Lower leg skin (tissue), 4 donors: ENCODE results near the gene MAP4K2. TPM values are rescaled to one million over a fixed set of nuclear protein-coding genes. Genes with fewer than 3 reads are reported as not detected.
"Not testable (repeated sequence)": the region's sequence is repeated elsewhere in the genome, so short reads cannot be mapped to it uniquely, and the experiment has no call there.

Experiments
- DNase-seq, 2 donors: peaks; one replicate each; pipeline ENCODE4 v3.0.0-alpha.2; 2019; ENCODE audit warnings: low spot score in 2 of 2
- H3K4me3 ChIP-seq: fragments of 200-600 bp; sonication (generic); 2 replicates; pipeline ENCODE4 v1.5.1; 2017; ENCODE audit warnings: mild to moderate bottlenecking, low read depth; ENCODE audit not compliant: poor library complexity, severe bottlenecking
- POLR2A ChIP-seq, 2 donors: fragments of 450-650 bp; IDR thresholded peaks; one replicate each; pipeline ENCODE4 v1.6.1; 2016 to 2017; ENCODE audit warnings: antibody characterized with exemption in 2 of 2, mild to moderate bottlenecking in 1 of 2, moderate library complexity in 1 of 2
- WGBS, 2 donors: methylation state at CpG; one replicate each; pipeline ENCODE4 v1.1.5; 2018; 5-methylcytosine and 5-hydroxymethylcytosine counted together
- intact Hi-C: fragments of 100-400 bp; cut with DNase I; formaldehyde crosslinking; loops from one replicate; pipeline ENCODE4 v1.15.0; 2023; ENCODE audit warnings: low total_unique reads
- total RNA-seq, 4 donors: library from RNA; depleted of rRNA; stranded (reverse); fragments of >200 nt; gene quantifications; one replicate each; pipeline ENCODE4 v1.1.0, GENCODE V29; 2016
- TF ChIP-seq, protein P1 (sequence below), 3 donors: fragments of 450-650 bp; IDR thresholded peaks; one replicate each; pipeline ENCODE4 v1.5.1; 2016; ENCODE audit warnings: antibody characterized with exemption in 3 of 3, mild to moderate bottlenecking in 3 of 3, moderate library complexity in 2 of 3

MAP4K2 gene
- total RNA-seq, 4 donors from 2014 or later: 9.3 to 29.8 (median 19.5) TPM

DNA sequence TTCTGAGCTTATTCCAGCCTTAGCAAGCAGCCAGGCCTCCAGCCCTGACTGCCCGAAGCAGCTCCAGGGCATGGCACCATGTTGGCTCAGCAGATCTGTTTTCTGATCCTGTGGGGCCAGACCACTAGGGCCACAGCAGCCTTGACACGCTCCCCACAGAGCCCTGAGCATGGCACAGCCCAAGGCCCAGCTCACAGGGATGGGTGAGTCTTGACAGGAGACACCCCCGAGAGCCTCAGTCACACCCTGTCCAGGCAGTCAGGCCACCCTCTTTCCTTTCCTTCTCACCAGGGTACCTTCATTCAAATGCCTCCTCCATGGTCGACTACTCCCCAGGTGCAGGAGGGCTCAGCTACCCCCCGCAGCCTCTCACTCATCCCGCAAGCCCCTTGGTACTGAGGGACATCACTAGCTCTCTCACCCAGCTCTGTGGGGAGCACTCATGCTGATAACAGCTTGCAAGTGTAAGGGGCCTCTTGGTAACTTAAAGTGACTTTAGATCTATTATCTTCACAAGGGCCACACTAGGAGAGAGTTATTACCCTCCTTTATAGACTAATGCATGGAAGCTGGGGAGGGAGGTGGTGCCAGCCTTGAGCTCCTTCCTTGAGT, 45.3 kb upstream of the MAP4K2 start:
- DNase-seq: no peak
- H3K4me3 ChIP-seq: no peak overlapping the region
- intact Hi-C loops: loop anchor here (5.0 kb wide), 2 partner anchors 44 to 264 kb away; partner anchors contain the start of gene TM7SF2
- 64 to 75% methylated on average over 6 of the region's 6 CpGs for WGBS, 2 donors
- TF ChIP-seq, protein P1, sequence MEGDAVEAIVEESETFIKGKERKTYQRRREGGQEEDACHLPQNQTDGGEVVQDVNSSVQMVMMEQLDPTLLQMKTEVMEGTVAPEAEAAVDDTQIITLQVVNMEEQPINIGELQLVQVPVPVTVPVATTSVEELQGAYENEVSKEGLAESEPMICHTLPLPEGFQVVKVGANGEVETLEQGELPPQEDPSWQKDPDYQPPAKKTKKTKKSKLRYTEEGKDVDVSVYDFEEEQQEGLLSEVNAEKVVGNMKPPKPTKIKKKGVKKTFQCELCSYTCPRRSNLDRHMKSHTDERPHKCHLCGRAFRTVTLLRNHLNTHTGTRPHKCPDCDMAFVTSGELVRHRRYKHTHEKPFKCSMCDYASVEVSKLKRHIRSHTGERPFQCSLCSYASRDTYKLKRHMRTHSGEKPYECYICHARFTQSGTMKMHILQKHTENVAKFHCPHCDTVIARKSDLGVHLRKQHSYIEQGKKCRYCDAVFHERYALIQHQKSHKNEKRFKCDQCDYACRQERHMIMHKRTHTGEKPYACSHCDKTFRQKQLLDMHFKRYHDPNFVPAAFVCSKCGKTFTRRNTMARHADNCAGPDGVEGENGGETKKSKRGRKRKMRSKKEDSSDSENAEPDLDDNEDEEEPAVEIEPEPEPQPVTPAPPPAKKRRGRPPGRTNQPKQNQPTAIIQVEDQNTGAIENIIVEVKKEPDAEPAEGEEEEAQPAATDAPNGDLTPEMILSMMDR (IDR thresholded peaks at IDR 0.05): no peak
- no peak for TF ChIP-seq POLR2A (IDR thresholded peaks at IDR 0.05)

DNA sequence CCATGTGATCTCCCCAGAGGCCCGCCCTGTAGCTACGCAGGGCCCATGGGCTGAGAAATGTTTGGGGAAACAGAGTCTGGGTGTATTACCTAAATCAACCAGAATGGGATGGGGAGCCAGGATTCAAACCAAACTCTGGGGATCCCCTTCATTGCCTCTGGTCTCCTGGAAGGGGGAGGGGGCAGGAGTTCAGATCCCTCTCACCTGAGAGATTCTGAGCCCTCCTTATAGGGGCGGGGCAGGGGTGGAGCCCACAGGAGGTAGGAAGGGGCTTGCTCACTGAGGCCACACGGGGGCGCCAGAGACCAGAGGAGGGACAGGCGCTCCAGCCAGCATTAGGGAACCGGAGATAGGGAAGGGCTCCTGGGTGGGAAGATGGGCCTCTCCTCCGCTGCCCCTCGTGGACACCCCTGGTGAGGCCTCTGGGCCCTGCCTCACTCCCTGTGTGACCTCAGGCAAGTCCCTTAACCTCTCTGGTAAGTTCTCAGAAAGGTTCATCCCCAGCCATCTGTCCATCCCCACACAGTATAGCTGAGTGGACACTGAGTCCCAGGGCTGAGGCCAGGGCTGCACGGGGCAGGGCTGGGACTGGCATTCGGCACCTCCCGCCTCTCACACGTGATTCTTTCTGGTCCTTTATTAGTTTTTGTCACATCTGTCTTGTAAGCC, 44.1 kb upstream of the MAP4K2 start:
- WGBS, 2 donors: 13 to 20% methylated on average over 13 of the region's 13 CpGs
- DNase-seq: peak; percentile 88 to 98
- no peak overlapping the region for H3K4me3 ChIP-seq
- intact Hi-C loops: loop anchor here (5.0 kb wide), 2 partner anchors 45 to 265 kb away; partner anchors contain the start of gene TM7SF2
- TF ChIP-seq, protein P1 (IDR thresholded peaks at IDR 0.05): peak in 1 of 3 donors; percentile 80
- no peak for TF ChIP-seq POLR2A (IDR thresholded peaks at IDR 0.05)

DNA sequence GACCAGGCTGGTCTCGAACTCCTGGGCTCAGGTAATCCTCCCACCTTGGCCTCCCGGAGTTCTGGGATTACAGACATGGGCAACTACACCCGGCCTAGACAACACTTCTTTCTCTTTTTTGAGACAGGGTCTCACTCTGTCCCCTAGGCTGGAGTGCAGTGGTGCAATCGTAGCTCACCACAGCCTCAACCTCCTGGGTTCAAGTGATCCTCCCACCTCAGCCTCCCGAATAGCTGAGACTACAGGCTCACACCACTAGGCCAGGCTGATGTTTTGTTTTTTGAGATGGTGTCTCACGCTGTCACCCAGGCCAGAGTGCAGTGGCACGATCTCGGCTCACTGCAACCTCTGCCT, 42.7 kb upstream of the MAP4K2 start:
- not testable (repeated sequence) for H3K4me3 ChIP-seq, DNase-seq
- intact Hi-C loops: loop anchor here (5.0 kb wide), 2 partner anchors 47 to 267 kb away; partner anchors contain the start of gene TM7SF2
- 89 to 92% methylated on average over 8 of the region's 8 CpGs for WGBS, 2 donors

DNA sequence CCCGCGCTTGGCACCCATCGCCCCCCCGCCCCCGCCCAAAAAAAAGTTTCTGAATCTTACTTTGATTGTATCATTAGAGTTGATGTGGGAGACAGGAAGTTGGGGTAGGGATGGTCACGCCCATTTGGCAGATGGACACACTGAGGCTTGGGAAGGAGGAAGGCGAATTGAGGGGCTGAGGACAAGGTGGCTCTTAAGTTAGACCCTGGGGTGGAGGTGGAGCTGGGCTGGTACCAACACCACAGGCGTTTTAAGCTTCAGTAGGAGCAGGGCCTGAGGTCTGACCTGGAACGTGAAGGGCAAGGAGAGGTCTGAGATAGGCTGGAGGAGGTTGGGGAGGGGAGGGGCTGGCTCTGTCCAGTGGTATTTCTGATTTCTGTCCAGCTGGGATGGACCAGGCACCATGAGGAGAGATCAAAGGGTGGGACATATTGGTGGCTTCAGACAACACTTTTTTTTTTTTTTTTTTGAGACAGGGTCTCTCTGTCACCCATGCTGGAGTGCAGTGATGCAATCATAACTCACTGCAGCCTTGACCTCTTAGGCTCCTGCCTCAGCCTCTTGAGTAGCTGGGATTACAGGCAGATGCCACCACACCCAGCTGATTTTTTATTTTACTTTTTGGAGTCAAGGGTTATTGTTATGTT, 42.2 kb upstream of the MAP4K2 start:
- H3K4me3 ChIP-seq: no peak overlapping the region
- intact Hi-C loops: loop anchor here (5.0 kb wide), 2 partner anchors 47 to 267 kb away; partner anchors contain the start of gene TM7SF2
- 16 to 17% methylated on average over 9 of the region's 9 CpGs for WGBS, 2 donors
- no peak for TF ChIP-seq POLR2A (IDR thresholded peaks at IDR 0.05)
- TF ChIP-seq, protein P1 (IDR thresholded peaks at IDR 0.05): no peak
- no peak for DNase-seq

DNA sequence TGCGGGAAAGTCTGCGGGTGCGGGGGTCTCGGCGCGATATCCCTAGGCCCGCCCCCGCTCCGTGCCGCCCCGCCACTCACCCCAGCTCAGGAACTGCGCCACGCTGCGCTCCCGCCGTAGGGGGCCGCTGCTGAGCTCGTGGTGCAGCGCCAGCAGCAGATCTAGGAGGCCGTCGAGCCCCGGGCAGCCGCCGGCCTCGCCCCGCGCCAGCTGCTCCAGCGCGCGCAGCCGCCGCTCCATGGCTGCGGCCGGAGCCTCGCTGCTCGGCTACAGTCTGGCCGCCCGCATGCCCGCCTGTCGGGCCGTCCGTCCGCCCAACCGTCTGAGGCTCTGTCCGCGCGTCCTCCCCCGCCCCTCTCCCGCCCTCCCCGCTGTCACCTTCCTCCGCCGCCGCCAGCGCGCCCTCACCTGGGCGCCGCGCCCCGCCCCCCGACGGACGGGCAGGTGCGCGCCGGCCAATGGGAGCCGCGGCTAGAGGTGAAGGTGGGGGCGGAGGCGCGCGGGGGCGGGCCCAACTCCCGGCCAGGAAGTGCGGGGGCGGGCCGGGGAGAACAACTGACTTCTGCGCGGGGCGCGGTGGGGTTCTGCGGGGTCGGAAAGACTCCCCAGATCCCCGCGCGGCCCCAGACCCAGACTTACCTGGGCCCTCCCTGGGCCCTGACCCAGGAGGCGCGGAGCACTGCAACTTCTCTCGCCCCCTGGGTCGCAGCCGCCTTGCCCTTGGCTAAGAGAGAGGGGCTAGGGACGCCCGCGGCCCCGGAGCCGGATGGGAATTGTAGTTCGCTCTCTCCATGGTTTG, 41.5 kb upstream of the MAP4K2 start, which contains the start of gene CDC42BPG:
Gene CDC42BPG, minus strand, starts transcription at position 324 of the 799 bp plus-strand sequence. Its CDS starts 84 bp downstream, at position 240.
- DNase-seq: no peak

More for the DNA sequence above, 41.5 kb upstream of the MAP4K2 start, which contains the start of gene CDC42BPG:
- 1% methylated on average over 34 to 76 of the region's 96 CpGs for WGBS, 2 donors
- TF ChIP-seq POLR2A (IDR thresholded peaks at IDR 0.05): no peak
- TF ChIP-seq, protein P1 (IDR thresholded peaks at IDR 0.05): no peak
- intact Hi-C loops: loop anchor here (5.0 kb wide), 2 partner anchors 48 to 268 kb away; partner anchors contain the start of gene TM7SF2
- H3K4me3 ChIP-seq: peak within 1 kb of the TSS; percentile 12
